NOMO-1 treated with dmso at 0.1 percent for 144 hours (cell line): ENCODE results near the gene PFDN4.

Experiments used
- DNase-seq: peaks from one replicate; lab custom pipeline; 2025; ENCODE audit not compliant: unreplicated experiment; lab: John Stamatoyannopoulos, UW

PFDN4 gene

GRCh38 chr20:54200487-54201267, 7.2 kb upstream of the PFDN4 start:
- DNase-seq, result no peak

DNA sequence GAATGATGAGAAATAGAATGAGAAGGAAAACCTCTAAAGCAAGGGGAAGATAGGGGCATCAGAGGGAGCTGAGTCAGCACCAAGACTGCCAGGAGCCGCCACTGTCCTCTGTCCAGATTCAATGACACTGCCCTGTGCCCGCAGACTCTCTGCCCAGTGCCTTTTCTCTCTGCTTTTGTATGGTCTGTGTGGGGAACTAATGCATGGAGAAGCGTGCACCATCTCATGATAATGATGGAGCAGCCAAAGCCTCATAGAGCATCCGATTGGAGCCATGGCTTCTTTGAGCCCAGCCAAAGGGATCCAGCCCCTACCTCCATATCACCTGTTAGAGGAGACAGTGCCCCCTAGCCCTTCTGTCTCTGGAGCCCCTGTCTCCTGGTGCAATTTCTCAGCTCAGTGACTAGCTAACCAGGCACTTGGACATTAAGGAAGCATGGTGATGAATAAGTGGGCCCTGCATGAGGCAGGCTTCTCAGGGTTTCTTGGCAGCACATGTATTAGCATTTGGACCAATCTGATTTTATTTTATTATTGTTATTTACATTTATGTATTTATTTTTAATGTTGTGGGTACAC, 6.5 kb upstream of the PFDN4 start:
- DNase-seq, result no peak

GRCh38 chr20:54203281-54203680, 4.6 kb upstream of the PFDN4 start:
- no peak for DNase-seq

- no peak for DNase-seq
These were observed 3.8 kb upstream of the PFDN4 start for GRCh38 chr20:54204063-54204462.

DNA sequence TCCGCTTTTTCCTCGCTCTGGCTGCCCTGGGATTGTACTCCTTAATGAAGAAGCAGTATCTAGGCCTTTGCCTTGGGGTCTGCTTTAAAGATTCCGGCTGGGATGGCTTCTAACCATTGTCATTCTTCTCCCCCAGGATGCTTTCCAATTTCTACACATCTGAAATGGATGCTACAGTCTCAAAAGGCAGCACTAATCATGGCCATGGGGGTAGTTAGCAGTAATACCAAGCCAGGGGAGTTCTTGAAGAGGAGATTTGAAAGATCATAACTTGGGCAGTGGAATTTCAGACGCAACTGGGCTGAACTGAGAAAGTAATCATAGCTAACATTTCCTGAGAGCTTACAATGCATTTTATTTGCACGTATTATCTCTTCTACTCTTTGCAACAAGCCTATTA, 3.4 kb upstream of the PFDN4 start:
- no peak for DNase-seq

DNA sequence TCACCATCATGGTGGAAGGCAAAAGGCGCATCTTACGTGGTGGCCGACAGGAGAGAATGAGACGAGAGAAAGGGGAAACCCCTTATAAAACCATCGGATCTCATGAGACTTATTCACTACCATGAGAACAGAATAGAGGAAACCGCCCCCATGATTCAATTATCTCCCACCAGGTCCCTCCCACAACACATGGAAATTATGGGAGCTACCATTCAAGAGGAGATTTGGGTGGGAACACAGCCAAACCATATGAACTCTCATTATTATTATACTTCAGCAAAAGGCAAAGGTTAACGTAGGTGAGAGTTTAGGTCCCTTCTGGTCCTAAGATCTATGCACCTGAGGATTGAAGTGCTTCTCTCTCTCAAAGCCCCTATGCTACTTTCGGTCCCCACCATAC, 2.4 kb upstream of the PFDN4 start:
- DNase-seq, result no peak

DNA sequence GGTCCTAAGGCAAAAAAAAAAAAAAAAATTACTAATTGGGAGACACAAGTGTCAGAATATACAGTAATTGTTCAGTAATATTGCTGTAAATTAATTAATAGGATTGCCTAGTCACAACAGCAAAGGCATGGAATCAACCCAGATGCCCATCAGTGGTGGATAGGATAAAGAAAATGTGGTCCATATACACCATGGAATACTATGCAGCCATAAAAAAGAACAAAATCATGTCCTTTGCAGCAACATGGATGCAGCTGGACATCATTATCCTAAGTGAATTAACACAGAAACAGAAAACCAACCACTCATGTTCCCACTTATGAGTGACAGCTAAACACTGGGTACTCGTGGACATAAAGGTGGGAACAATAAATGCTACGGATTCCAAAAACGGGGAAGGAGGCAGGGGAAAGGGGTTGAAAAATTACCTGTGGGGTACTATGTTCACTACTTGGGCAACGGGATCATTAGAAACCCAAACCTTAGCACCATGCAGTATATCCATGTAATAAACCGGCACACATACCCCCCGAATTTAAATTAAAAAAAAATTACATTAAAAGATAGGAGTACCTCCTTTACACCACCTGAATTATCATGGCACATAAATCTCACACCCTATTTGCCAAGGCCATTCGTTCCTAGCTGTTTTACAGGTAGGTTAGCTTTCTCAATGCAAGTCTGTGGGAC, 689 bp upstream of the PFDN4 start:
- no peak for DNase-seq

- peak; percentile 15 for DNase-seq
These were observed 775 bp downstream of the PFDN4 start for GRCh38 chr20:54208548-54209176.

DNA sequence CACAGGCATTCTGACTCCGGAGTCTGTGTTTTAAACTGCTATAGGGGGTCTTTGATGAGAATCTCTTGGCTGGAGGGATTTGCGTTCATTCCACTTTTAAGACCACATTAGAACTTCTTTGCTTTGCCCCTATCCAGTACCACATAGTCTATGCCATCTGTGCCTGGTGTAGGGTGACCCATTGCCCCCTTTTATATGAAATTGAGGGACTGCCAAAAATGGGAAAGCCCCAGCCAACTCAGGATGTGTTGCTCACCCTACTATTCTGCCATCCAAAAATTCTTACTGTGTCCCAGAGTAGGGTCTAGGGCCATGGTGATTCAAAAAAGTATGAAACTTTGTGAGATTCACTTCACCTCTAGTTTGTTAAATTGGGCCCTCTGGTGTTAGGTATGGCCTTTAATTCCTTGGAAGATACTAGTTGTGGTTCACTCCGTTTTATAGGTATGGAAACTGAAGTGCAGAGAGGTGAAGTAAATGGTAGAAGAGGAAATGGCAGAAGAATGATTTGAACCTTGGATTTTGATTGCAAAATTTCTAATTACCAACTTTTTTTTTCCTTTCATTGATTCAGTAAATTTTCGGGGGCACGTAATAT, 1.4 kb downstream of the PFDN4 start:
- no peak for DNase-seq

GRCh38 chr20:54212226-54212625, 4.3 kb downstream of the PFDN4 start:
- no peak for DNase-seq

GRCh38 chr20:54212871-54213270, 5.0 kb downstream of the PFDN4 start:
- DNase-seq, result no peak

- DNase-seq, result no peak
These were observed 6.7 kb downstream of the PFDN4 start for GRCh38 chr20:54214566-54214965.

GRCh38 chr20:54215157-54215789, 7.4 kb downstream of the PFDN4 start:
- DNase-seq, result no peak

GRCh38 chr20:54217762-54218161, 9.9 kb downstream of the PFDN4 start:
- no peak for DNase-seq

GRCh38 chr20:54218470-54218869, 10.6 kb downstream of the PFDN4 start:
- no peak for DNase-seq

GRCh38 chr20:54219751-54220426, 12.0 kb downstream of the PFDN4 start:
- DNase-seq, result no peak

GRCh38 chr20:54220722-54221121, 12.8 kb downstream of the PFDN4 start:
- no peak for DNase-seq

GRCh38 chr20:54221353-54221752, 13.5 kb downstream of the PFDN4 start:
- DNase-seq, result no peak

DNA sequence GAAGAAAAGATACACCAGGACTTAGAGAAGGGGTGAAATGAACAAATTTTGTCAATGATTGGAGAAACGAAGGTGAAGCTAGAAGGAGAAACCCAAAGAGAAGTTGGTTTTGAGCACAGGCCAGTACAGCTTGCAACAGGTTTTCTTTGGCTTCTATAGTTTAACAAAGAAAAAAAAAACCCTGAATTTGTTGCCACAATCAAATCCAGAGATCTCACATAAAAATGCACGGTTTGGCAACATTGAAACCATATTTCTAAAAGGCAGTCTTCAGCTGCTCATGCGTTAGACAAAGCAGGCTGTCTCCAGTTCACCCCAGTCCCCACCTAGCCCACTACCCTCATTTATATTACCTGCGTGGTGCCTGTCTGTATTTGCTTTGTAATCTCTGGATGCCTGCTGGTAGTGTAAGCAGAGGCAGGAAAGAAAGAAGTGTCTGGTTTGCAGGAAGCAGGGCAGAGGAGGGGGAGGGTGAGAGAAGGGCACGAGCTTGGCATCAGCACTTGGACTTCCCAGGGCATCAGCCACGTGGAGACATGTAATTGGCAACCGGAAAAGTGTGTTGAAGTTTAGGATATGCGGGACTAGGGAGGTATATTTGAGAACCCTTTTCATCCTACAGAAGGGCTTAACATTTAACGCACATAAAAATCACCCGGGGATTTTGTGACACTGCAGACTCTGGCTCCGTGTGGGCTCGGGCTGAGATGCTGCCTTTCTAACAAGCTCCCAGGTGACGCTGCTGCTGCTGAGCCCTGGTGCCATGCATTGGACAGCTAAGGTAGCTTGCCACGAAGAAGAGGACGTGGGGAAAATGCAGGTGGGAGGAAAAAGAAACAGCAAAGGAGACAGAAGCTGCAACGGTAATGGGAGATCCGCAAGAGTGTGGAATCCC, 14.4 kb downstream of the PFDN4 start:
- no peak for DNase-seq
